Measurements from ENCODE around the gene ERG.

- TF ChIP-seq CTCF (conservative IDR thresholded peaks at IDR 0.05; ENCODE audit: low read length), result no peak
- no peak for TF ChIP-seq EZH2phosphoT487 (IDR thresholded peaks at IDR 0.05; ENCODE audit: borderline replicate concordance, low read depth, low read length)
These were observed 46.4 kb upstream of the ERG start for GRCh38 chr21:38544661-38545060.

Data from OCI-LY7 (cell line).